Measurements from ENCODE around the gene HARS2.

HARS2 gene

GRCh38 chr5:140725799-140726471 is 34.7 kb downstream of the HARS2 start:
- no peaks in the 10 kb centered on the region for H3K36me3 ChIP-seq
- H3K4me2 ChIP-seq, result no peak overlapping the region
- no peak for TF ChIP-seq Cebpa-rat (IDR thresholded peaks at IDR 0.05)
- H3K4me1 ChIP-seq, result no peaks in the 10 kb centered on the region
- no peaks in the 10 kb centered on the region for H3K27me3 ChIP-seq
- no peak overlapping the region for H3K27ac ChIP-seq
- no peak overlapping the region for H3K4me3 ChIP-seq
- no peak overlapping the region for H3K9ac ChIP-seq
- H3K9me3 ChIP-seq, result no peaks in the 10 kb centered on the region
- no peaks in the 10 kb centered on the region for H4K20me1 ChIP-seq

DNA sequence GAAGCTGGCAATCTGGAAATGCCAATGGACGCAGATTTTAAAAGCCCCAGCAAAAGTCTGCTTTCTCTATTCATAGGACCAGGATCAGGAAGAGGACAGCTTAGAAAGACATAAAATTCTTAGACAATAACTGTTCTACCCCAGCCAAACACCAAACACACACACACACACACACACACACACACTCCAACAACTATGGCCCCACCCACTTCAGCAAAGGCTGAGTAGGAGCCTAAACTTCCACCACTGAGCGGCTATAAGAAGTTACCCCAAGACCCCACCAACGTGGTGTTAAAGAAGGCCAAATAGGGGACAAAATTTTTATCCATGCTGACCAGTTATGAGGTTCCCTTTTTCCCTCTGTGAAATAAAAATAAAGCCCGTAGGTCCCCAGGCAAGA is 41.8 kb downstream of the HARS2 start:
- Histone ChIP-seq H3K4me3 (no peak overlapping the region), H3K27me3 (no peaks in the 10 kb centered on the region), H3K4me1 (no peaks in the 10 kb centered on the region), H3K9ac (no peak overlapping the region), H3K36me3 (no peaks in the 10 kb centered on the region), H3K27ac (no peak overlapping the region), H3K9me3 (peaks cover 15% of the 10 kb centered on the region), H4K20me1 (no peaks in the 10 kb centered on the region), H3K4me2 (no peak overlapping the region)
- TF ChIP-seq Cebpa-rat (IDR thresholded peaks at IDR 0.05), result no peak

DNA sequence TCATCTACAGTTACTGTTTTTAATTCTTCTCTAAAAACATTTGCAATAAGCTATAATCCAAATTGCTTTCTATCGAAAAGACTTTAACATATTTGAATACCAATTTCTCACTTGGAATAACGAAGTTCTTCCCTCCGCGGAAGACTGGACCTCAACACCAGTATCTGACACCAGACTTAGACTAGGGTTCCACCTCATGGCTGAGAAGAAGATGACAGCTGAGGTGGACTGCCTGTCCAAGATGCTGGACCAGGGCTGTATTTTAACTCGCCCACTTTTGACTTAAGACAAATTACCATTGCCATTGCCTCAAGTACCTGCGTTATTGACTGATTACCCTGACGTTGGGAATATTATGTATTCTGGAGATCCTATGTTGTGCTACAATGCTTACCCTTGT is 43.1 kb downstream of the HARS2 start:
- H3K27ac ChIP-seq, result no peak overlapping the region
- H3K4me3 ChIP-seq, result no peak overlapping the region
- no peaks in the 10 kb centered on the region for H4K20me1 ChIP-seq
- H3K4me1 ChIP-seq, result no peaks in the 10 kb centered on the region
- no peak overlapping the region for H3K9ac ChIP-seq
- no peaks in the 10 kb centered on the region for H3K36me3 ChIP-seq
- no peak overlapping the region for H3K4me2 ChIP-seq
- TF ChIP-seq Cebpa-rat (IDR thresholded peaks at IDR 0.05), result no peak
- peaks cover 24% of the 10 kb centered on the region for H3K9me3 ChIP-seq
- no peaks in the 10 kb centered on the region for H3K27me3 ChIP-seq

- Histone ChIP-seq H4K20me1 (no peaks in the 10 kb centered on the region), H3K9me3 (peaks cover 43% of the 10 kb centered on the region), H3K27ac (no peak overlapping the region), H3K4me3 (no peak overlapping the region), H3K36me3 (no peaks in the 10 kb centered on the region), H3K4me1 (no peaks in the 10 kb centered on the region), H3K27me3 (no peaks in the 10 kb centered on the region), H3K9ac (no peak overlapping the region), H3K4me2 (no peak overlapping the region)
- no peak for TF ChIP-seq Cebpa-rat (IDR thresholded peaks at IDR 0.05)
Observed at GRCh38 chr5:140737486-140737885, 46.2 kb downstream of the HARS2 start.

DNA sequence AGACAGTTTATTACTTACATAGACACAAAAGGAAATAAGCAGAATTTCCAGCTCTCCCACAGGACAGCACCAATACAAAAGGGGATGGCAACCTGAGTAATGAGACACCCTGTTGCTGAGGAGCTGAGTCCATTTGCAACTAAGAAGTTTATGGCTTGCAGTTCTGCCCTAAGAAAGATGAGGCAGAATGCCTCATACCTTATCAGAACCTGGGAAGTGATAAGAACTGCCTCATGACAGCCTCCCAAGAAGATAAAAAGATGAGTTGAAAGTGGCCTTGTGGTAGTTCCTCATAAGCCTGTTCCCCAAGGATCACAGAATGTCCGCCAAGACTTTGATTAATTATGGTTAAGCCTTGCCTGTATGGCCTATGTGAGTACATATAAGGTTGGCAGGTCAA is 50.7 kb downstream of the HARS2 start:
- no peak overlapping the region for H3K27ac ChIP-seq
- H3K4me1 ChIP-seq, result no peaks in the 10 kb centered on the region
- H3K36me3 ChIP-seq, result no peaks in the 10 kb centered on the region
- H3K4me2 ChIP-seq, result no peak overlapping the region
- TF ChIP-seq Cebpa-rat (IDR thresholded peaks at IDR 0.05), result no peak
- H3K9me3 ChIP-seq, result peaks cover 63% of the 10 kb centered on the region
- no peak overlapping the region for H3K9ac ChIP-seq
- H3K4me3 ChIP-seq, result no peak overlapping the region
- H3K27me3 ChIP-seq, result no peaks in the 10 kb centered on the region
- no peaks in the 10 kb centered on the region for H4K20me1 ChIP-seq

Data from BLaER1 (cell line).